Bronchial epithelial cell (primary cell): ENCODE data around the gene BARD1. TPM values are rescaled to one million over a fixed set of nuclear protein-coding genes. Genes with fewer than 3 reads are reported as not detected.
"Not testable (repeated sequence)": the region's sequence is repeated elsewhere in the genome, so short reads cannot be mapped to it uniquely, and the experiment has no call there.

Experiments
- DNase-seq: peaks from one replicate; pipeline ENCODE4 v3.0.0-alpha.2; 2010; ENCODE audit warnings: low read depth
- FAIRE-seq: peaks from 2 replicates; lab custom pipeline; 2011; peaks lifted over from hg19 to GRCh38; lab: Jason Lieb, UNC
- H3K27me3 ChIP-seq: 2 replicates; pipeline ENCODE4 v1.5.1; 2011; ENCODE audit warnings: low read length; ENCODE audit not compliant: control insufficient read depth, insufficient read depth
- H3K36me3 ChIP-seq: 2 replicates; pipeline ENCODE4 v1.5.1; 2011; ENCODE audit warnings: low read length; ENCODE audit not compliant: control insufficient read depth, insufficient read depth
- H3K4me3 ChIP-seq: 2 replicates; pipeline ENCODE4 v1.5.1; 2011; ENCODE audit warnings: mild to moderate bottlenecking, low read depth, low read length, control low read depth
- total RNA-seq: library from RNA; depleted of rRNA; stranded (reverse); fragments of >200 nt; gene quantifications from 2 replicates; pipeline ENCODE4 v1.2.1, GENCODE V29; 2014
- TF ChIP-seq, protein P1 (sequence below): IDR thresholded peaks from 2 replicates; pipeline ENCODE4 v1.5.1; 2011; ENCODE audit warnings: mild to moderate bottlenecking, moderate library complexity, low read length, control low read depth, inconsistent platforms; ENCODE audit not compliant: insufficient read depth, severe bottlenecking

Gene BARD1
- total RNA-seq, 1 donor from 2014 or later, result 9.2 TPM

DNA sequence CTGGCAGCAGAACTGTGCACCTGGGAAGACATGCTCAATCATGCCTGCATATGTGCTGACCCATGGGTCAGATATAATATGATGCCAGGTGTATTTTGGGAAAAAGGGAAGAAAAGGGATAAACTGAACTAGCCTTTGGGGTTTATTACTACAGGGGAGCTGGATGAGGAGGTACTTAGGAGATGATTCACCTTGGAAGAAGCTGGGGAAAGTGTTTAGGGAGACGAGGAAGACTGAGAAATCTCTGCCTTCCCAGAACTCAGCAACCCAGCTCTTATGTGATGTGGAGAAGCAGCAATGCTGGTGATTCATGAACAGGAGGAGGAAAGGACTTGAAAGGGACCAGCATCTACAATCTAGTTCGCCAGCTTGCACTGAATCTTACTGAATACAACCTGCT is 110.2 kb downstream of the BARD1 start:
- Histone ChIP-seq H3K36me3 (no peaks in the 10 kb centered on the region), H3K27me3 (no peaks in the 10 kb centered on the region), H3K4me3 (no peak overlapping the region)
- FAIRE-seq, result no peak
- DNase-seq, result peak; percentile 85
- TF ChIP-seq, protein P1, sequence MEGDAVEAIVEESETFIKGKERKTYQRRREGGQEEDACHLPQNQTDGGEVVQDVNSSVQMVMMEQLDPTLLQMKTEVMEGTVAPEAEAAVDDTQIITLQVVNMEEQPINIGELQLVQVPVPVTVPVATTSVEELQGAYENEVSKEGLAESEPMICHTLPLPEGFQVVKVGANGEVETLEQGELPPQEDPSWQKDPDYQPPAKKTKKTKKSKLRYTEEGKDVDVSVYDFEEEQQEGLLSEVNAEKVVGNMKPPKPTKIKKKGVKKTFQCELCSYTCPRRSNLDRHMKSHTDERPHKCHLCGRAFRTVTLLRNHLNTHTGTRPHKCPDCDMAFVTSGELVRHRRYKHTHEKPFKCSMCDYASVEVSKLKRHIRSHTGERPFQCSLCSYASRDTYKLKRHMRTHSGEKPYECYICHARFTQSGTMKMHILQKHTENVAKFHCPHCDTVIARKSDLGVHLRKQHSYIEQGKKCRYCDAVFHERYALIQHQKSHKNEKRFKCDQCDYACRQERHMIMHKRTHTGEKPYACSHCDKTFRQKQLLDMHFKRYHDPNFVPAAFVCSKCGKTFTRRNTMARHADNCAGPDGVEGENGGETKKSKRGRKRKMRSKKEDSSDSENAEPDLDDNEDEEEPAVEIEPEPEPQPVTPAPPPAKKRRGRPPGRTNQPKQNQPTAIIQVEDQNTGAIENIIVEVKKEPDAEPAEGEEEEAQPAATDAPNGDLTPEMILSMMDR, result no peak

DNA sequence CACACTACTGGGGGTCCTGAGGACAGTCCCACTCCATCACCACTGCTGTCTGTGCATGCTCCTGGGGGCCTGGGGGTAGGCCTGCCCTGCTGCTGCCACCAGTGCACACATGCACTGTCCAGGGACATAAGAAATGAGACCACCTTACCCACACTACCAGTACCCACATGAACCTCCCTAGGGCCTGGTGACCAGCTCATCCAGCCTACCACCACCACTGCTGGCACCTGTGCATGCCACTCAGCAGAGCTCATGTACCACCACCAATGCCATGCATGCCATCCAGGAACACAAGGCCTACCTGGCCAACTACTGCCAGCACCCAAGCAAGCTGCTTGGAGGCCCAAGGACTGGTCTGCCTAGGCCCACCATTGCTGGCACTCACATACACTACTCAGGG is 112.8 kb downstream of the BARD1 start:
- DNase-seq (no peak), FAIRE-seq (no peak)
- no peaks in the 10 kb centered on the region for H3K36me3 ChIP-seq
- TF ChIP-seq, protein P1, result no peak
- H3K4me3 ChIP-seq, result no peak overlapping the region
- no peaks in the 10 kb centered on the region for H3K27me3 ChIP-seq

DNA sequence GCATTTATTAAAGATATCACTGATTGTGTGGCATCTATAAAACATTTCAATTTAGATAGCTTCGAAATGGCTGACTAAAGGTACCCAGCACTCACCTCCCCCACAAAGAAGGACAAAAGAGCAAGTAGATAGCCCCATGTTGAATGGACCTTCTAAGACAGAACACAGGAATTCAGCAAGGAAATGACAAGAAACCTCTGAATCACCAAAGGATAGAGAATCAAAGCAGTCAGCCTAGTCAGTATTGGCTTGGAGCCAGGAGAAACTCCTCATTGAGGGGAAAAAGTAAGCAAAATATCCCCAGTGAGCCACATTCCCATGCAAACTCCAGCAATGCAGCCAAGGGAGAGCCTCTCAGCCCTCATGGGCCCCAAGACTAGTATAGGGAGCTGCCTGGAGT is 113.7 kb downstream of the BARD1 start:
- TF ChIP-seq, protein P1, result no peak
- DNase-seq (peak; percentile 27), FAIRE-seq (no peak)
- no peaks in the 10 kb centered on the region for H3K27me3 ChIP-seq
- no peak overlapping the region for H3K4me3 ChIP-seq
- no peaks in the 10 kb centered on the region for H3K36me3 ChIP-seq

DNA sequence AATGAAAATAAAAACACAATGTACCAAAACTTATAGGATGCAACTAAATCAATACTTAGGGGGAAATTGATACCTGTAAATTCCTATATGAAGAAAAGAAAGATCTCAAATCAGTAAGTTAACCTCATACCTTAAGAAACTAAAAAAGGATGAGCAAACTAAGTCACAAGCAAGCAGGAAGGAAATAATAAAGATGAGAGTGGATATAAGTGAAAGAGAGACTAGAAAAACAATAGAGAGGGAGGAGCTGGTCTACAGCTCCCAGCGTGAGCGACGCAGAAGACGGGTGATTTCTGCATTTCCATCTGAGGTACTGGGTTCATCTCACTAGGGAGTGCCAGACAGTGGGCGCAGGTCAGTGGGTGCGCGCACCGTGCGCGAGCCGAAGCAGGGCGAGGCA is 125.9 kb downstream of the BARD1 start:
- H3K36me3 ChIP-seq, FAIRE-seq, H3K27me3 ChIP-seq: not testable (repeated sequence)
- peak overlapping the region; percentile 29 for H3K4me3 ChIP-seq
- DNase-seq, result peak; percentile 49

DNA sequence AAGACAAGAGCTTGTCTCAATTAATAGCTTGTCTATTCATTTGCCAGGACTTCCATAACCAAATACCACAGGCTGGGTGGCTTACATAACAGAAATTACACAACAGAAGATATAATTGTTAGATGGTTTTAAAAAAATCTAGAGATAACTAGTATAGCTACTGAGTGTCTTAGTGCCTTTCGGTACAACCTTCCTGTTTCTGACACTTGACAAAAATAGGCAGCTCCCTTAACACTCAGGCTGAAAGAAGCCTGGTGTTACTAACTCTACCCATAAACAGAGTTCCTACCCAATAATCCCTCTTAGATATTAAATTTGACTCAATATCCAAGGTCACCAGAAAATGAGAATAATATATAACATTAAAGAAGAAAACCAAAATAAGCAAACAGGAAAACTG is 129.7 kb downstream of the BARD1 start:
- no peak overlapping the region for H3K4me3 ChIP-seq
- no peaks in the 10 kb centered on the region for H3K27me3 ChIP-seq
- H3K36me3 ChIP-seq, result no peaks in the 10 kb centered on the region
- TF ChIP-seq, protein P1, result no peak
- FAIRE-seq (no peak), DNase-seq (no peak)

DNA sequence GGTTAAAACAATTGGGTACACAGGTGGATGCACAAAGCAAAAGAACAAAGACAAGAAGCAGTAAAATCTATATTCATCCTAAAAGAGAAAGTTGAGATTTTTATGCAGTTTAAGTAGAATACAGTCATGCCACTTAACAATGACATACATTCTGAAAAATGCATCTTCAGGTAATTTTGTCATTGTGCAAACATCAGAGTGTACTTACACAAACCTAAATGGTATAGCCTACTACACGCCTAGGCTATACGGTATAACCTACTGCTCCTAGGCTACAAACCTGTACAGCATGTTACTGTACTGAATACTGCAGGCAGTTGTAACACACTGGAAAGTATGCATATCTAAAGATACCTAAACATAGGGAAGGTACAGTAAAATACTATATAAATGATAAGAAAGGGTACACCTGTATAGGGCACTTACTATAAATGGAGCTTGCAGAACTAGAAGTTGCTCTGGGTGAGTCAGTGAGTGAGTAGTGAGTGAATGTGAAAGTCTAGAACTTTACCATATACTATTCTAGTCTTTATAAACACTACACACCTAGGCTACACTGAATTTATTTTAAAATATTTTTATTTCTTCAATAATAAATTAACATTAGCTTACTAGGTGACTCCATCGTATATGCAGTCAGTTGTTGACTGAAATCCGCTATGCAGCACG is 132.9 kb downstream of the BARD1 start:
- Histone ChIP-seq H3K4me3 (no peak overlapping the region), H3K36me3 (no peaks in the 10 kb centered on the region), H3K27me3 (no peaks in the 10 kb centered on the region)
- TF ChIP-seq, protein P1, result no peak
- no peak for FAIRE-seq
- DNase-seq, result peak; percentile 48
